HCT116 (cell line): ENCODE measurements around the gene LRRC3B. TPM values are rescaled to one million over a fixed set of nuclear protein-coding genes. Genes with fewer than 3 reads are reported as not detected.

ENCODE experiments used
- ATAC-seq: fragments of 200-7000 bp; cut with Tn5 transposase; 2 replicates; pipeline ENCODE4 v1.9.1; 2020; ENCODE audit warnings: mild to moderate bottlenecking, moderate library complexity
- BruUV-seq: library from RNA; stranded (reverse); fragments of 400-500 nt; replicated peaks from 2 replicates; lab custom pipeline; 2021; lab: Mats Ljungman, UMichigan
- CTCF ChIA-PET: fragments of 300-600 bp; sonication (Branson Sonifier 250); formaldehyde crosslinking; loops from one replicate; lab custom pipeline; 2021; ENCODE audit warnings: antibody characterized with exemption; lab: Charles Lee
- POLR2A ChIA-PET: fragments of 300-600, 350-600 bp; sonication (Branson Sonifier 250); formaldehyde crosslinking; loops from one replicate; lab custom pipeline; 2021; ENCODE audit warnings: antibody characterized with exemption; lab: Charles Lee
- RAD21 ChIA-PET, 2 experiments: fragments of 300-600 bp; sonication (Branson Sonifier 250); formaldehyde crosslinking; loops; one replicate each; lab custom pipeline; 2023; ENCODE audit warnings: low total read pairs in 2 of 2; ENCODE audit not compliant: uncharacterized antibody in 2 of 2, unreplicated experiment in 2 of 2, low non-redundant PET in 1 of 2; lab: Charles Lee
- DNase-seq: peaks from one replicate; pipeline ENCODE4 v3.0.0-alpha.2; 2010; ENCODE audit warnings: low read depth, low spot score
- H2AFZ ChIP-seq: fragments of 200-600 bp; shearing (Covaris generic), sonication (generic); 2 replicates; pipeline ENCODE4 v1.6.1; 2017; ENCODE audit warnings: low read depth, mixed run types, mixed read lengths, antibody characterized with exemption, low read length; ENCODE audit not compliant: poor library complexity, severe bottlenecking
- H3K27ac ChIP-seq: 2 replicates; pipeline ENCODE4 v1.5.1; 2012; ENCODE audit warnings: low read depth, low read length
- H3K27me3 ChIP-seq: fragments of 200-600 bp; sonication (generic); 2 replicates; pipeline ENCODE4 v1.6.1; 2016; ENCODE audit warnings: mixed run types, low read length, mixed read lengths; ENCODE audit not compliant: insufficient read depth
- H3K36me3 ChIP-seq, 2 experiments: fragments of 200-500 bp in 1 of 2; fragments of 200-600 bp in 1 of 2; sonication (Bioruptor generic) in 1 of 2; sonication (generic) in 1 of 2; 2 replicates each; pipeline versions ENCODE4 v1.5.1 to v1.6.1; 2014 to 2016; ENCODE audit warnings: low read length in 2 of 2, inconsistent platforms in 1 of 2, mixed read lengths in 1 of 2, mixed run types in 1 of 2; ENCODE audit not compliant: insufficient read depth in 2 of 2, control insufficient read depth in 1 of 2
- H3K4me1 ChIP-seq, 2 experiments: fragments of 200-600 bp in 1 of 2; sonication (generic) in 1 of 2; 2 replicates each; pipeline versions ENCODE4 v1.5.1 to v1.6.1; 2012 to 2017; ENCODE audit warnings: low read length in 2 of 2, inconsistent platforms in 1 of 2, mild to moderate bottlenecking in 1 of 2, mixed read lengths in 1 of 2, mixed run types in 1 of 2, moderate library complexity in 1 of 2; ENCODE audit not compliant: insufficient read depth in 2 of 2, control insufficient read depth in 1 of 2
- H3K4me2 ChIP-seq: fragments of 200-600 bp; sonication (generic); 2 replicates; pipeline ENCODE4 v1.6.1; 2017; ENCODE audit warnings: mixed run types, low read length, mixed read lengths
- H3K4me3 ChIP-seq, 2 experiments: fragments of 200-600 bp in 1 of 2; sonication (generic) in 1 of 2; replicated peaks in 1 of 2; 2 replicates each; pipeline ENCODE4 v1.5.1; 2011 to 2016; ENCODE audit warnings: low read length in 2 of 2, control low read depth in 1 of 2, low read depth in 1 of 2, mild to moderate bottlenecking in 1 of 2, mixed read lengths in 1 of 2, mixed run types in 1 of 2
- H3K79me2 ChIP-seq: fragments of 200-600 bp; sonication (generic); 2 replicates; pipeline ENCODE4 v1.6.1; 2017; ENCODE audit warnings: mild to moderate bottlenecking, mixed run types, low read length, moderate library complexity, mixed read lengths; ENCODE audit not compliant: insufficient read depth
- H3K9ac ChIP-seq: fragments of 200-600 bp; sonication (generic); 2 replicates; pipeline ENCODE4 v1.6.1; 2016; ENCODE audit warnings: low read length, mixed read lengths
- H3K9me2 ChIP-seq: fragments of 200-600 bp; sonication (generic), shearing (Covaris generic); 2 replicates; pipeline ENCODE4 v1.6.1; 2017; ENCODE audit warnings: mixed run types, mild to moderate bottlenecking, moderate library complexity; ENCODE audit not compliant: insufficient read depth
- H3K9me3 ChIP-seq, 2 experiments: fragments of 200-500 bp in 1 of 2; fragments of 200-600 bp in 1 of 2; sonication (Bioruptor generic) in 1 of 2; sonication (generic) in 1 of 2; 2 replicates each; pipeline ENCODE4 v1.6.1; 2014 to 2017; ENCODE audit warnings: low read length in 2 of 2, mixed read lengths in 2 of 2, inconsistent platforms in 1 of 2, low read depth in 1 of 2, mild to moderate bottlenecking in 1 of 2, mixed run types in 1 of 2, moderate library complexity in 1 of 2; ENCODE audit not compliant: control insufficient read depth in 1 of 2, insufficient read depth in 1 of 2
- H4K20me1 ChIP-seq: fragments of 200-600 bp; sonication (generic), shearing (Covaris generic); 2 replicates; pipeline ENCODE4 v1.6.1; 2017; ENCODE audit warnings: mixed run types, mild to moderate bottlenecking, moderate library complexity; ENCODE audit not compliant: insufficient read depth
- ZBTB33 ChIP-seq: IDR thresholded peaks from 2 replicates; pipeline ENCODE4 v1.6.1; 2011; ENCODE audit warnings: mild to moderate bottlenecking, low read length, moderate library complexity; ENCODE audit not compliant: insufficient replicate concordance; ENCODE audit errors: extremely low read depth
- intact Hi-C: fragments of 100-400 bp; cut with micrococcal nuclease; formaldehyde crosslinking; loops from 2 replicates; pipeline ENCODE4 v1.10.0; 2022
- total RNA-seq: library from RNA; stranded (reverse); gene quantifications from one replicate; pipeline ENCODE4 v1.2.1, GENCODE V29; 2021; ENCODE audit not compliant: unreplicated experiment
- TF ChIP-seq, protein P1 (sequence below): IDR thresholded peaks from 2 replicates; pipeline ENCODE4 v1.6.1; 2012; ENCODE audit warnings: low read depth

LRRC3B gene
- total RNA-seq, 1 experiment from 2014 or later, result not detected

DNA sequence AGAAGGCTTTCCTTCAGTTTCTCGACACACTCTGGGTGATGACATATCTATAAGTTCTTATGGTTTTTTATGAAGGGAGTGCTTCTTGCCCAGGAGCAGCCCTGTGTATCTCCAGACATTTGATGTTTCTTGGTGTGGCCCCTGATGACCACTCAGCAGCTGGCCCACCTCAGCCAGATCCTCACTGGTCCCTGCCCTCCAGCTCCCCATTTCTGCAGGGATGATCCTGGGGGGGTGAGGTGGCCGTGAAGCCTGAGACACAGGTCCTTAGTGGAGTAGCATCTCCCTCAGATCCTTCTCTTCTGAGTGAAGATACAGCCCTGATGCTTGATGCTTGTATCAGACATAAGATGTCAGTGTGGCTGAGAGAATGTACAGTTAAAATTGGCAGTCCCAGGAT is 127.7 kb downstream of the LRRC3B start:
- ChIA-PET POLR2A (no interaction called here), CTCF (no interaction called here), RAD21 (no interaction called here)
- Histone ChIP-seq H3K4me1 (no peaks in the 10 kb centered on the region), H3K9me3 (peaks cover 0 to 4% of the 10 kb centered on the region in 2 experiments; a peak in 1 of 4 replicates), H3K27me3 (no peaks in the 10 kb centered on the region), H3K79me2 (no peaks in the 10 kb centered on the region), H3K9me2 (no peaks in the 10 kb centered on the region), H2AFZ (no peak overlapping the region), H3K4me3 (no peak overlapping the region), H3K27ac (no peak overlapping the region), H3K4me2 (no peak overlapping the region), H3K36me3 (no peaks in the 10 kb centered on the region), H3K9ac (no peak overlapping the region), H4K20me1 (no peaks in the 10 kb centered on the region)
- no TSS peak for BruUV-seq
- no peak for TF ChIP-seq ZBTB33
- TF ChIP-seq, protein P1, sequence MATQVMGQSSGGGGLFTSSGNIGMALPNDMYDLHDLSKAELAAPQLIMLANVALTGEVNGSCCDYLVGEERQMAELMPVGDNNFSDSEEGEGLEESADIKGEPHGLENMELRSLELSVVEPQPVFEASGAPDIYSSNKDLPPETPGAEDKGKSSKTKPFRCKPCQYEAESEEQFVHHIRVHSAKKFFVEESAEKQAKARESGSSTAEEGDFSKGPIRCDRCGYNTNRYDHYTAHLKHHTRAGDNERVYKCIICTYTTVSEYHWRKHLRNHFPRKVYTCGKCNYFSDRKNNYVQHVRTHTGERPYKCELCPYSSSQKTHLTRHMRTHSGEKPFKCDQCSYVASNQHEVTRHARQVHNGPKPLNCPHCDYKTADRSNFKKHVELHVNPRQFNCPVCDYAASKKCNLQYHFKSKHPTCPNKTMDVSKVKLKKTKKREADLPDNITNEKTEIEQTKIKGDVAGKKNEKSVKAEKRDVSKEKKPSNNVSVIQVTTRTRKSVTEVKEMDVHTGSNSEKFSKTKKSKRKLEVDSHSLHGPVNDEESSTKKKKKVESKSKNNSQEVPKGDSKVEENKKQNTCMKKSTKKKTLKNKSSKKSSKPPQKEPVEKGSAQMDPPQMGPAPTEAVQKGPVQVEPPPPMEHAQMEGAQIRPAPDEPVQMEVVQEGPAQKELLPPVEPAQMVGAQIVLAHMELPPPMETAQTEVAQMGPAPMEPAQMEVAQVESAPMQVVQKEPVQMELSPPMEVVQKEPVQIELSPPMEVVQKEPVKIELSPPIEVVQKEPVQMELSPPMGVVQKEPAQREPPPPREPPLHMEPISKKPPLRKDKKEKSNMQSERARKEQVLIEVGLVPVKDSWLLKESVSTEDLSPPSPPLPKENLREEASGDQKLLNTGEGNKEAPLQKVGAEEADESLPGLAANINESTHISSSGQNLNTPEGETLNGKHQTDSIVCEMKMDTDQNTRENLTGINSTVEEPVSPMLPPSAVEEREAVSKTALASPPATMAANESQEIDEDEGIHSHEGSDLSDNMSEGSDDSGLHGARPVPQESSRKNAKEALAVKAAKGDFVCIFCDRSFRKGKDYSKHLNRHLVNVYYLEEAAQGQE, result no peak
- no peak for ATAC-seq
- intact Hi-C loops, result no loop called here
- DNase-seq, result no peak
